K562 (cell line): ENCODE measurements around the gene NAPB. TPM values are rescaled to one million over a fixed set of nuclear protein-coding genes. Genes with fewer than 3 reads are reported as not detected.

Experiments used
- BRF1 ChIP-seq: IDR thresholded peaks from 3 replicates; pipeline ENCODE4 v1.6.1; 2011; ENCODE audit warnings: borderline replicate concordance, mild to moderate bottlenecking; ENCODE audit not compliant: insufficient read length; ENCODE audit errors: extremely low read depth
- ELF1 ChIP-seq: fragments of 200-800 bp; sonication (Bioruptor generic); IDR thresholded peaks from 2 replicates; pipeline ENCODE4 v1.6.1; 2016; ENCODE audit warnings: missing genetic modification characterization, missing compliant biosample characterization
- EWSR1 ChIP-seq: fragments of 450-650 bp; IDR thresholded peaks from 2 replicates; pipeline ENCODE4 v1.6.1; 2018; ENCODE audit warnings: borderline replicate concordance, mild to moderate bottlenecking, low read depth, moderate library complexity; ENCODE audit not compliant: partially characterized antibody
- GTF2E2 ChIP-seq: fragments of 200-800 bp; sonication (Bioruptor generic); IDR thresholded peaks from 2 replicates; pipeline ENCODE4 v1.6.1; 2016; ENCODE audit warnings: missing genetic modification characterization, missing compliant biosample characterization
- HLTF ChIP-seq: fragments of 450-650 bp; IDR thresholded peaks from 2 replicates; pipeline ENCODE4 v1.6.1; 2016
- MIER1 ChIP-seq: fragments of 450-650 bp; IDR thresholded peaks from 2 replicates; pipeline ENCODE4 v1.6.1; 2016; ENCODE audit warnings: antibody characterized with exemption, mild to moderate bottlenecking, low read depth
- SOX6 ChIP-seq: fragments of 450-650 bp; IDR thresholded peaks from 2 replicates; pipeline ENCODE4 v1.6.1; 2014; ENCODE audit warnings: mild to moderate bottlenecking
- ZBTB17 ChIP-seq: fragments of 450-650 bp; formaldehyde crosslinking; IDR thresholded peaks from 2 replicates; pipeline ENCODE4 v1.4.0; 2020; ENCODE audit warnings: mild to moderate bottlenecking
- ZNF583 ChIP-seq: fragments of 250-450 bp; sonication (Bioruptor Pico); IDR thresholded peaks from 2 replicates; pipeline ENCODE4 v1.4.0; 2020
- polyA plus RNA-seq, 8 experiments: library from polyadenylated mRNA; depleted of rRNA in 4 of 8; stranded (reverse) in 5 of 8; unstranded in 3 of 8; fragments of >200 nt; fragmentation: Nextera tagmentation in 2 of 8; fragmentation: Illumina TruSeq in 1 of 8; extraction: Ambion mirVana in 2 of 8; extraction: Trizol in 1 of 8; gene quantifications; 2 replicates each; pipeline versions ENCODE4 v1.2.1 to v1.2.3, GENCODE V29; 2011 to 2014; ENCODE audit warnings: inconsistent platforms in 1 of 8, missing spikeins in 1 of 8
- total RNA-seq, 7 experiments: library from RNA; depleted of rRNA in 6 of 7; stranded (reverse); fragments of >200 nt in 6 of 7; fragmentation: Illumina TruSeq in 2 of 7; extraction: Trizol in 2 of 7; gene quantifications; 2 replicates each; pipeline versions ENCODE4 v1.2.1 to v1.2.3, GENCODE V29; 2011 to 2021; ENCODE audit warnings: low replicate concordance in 1 of 7
- TF ChIP-seq, protein P1 (sequence below), 2 experiments: fragments of 450-650 bp; formaldehyde crosslinking in 1 of 2; IDR thresholded peaks; 2 replicates each; pipeline versions ENCODE4 v1.4.0 to v1.6.1; 2014 to 2020; ENCODE audit warnings: mild to moderate bottlenecking in 2 of 2, borderline replicate concordance in 1 of 2, low read depth in 1 of 2
- TF ChIP-seq, protein P2 (sequence below), 2 experiments: fragments of 450-650 bp in 1 of 2; sonication (generic) in 1 of 2; formaldehyde crosslinking in 1 of 2; IDR thresholded peaks in 1 of 2; conservative IDR thresholded peaks in 1 of 2; 2 replicates each; pipeline versions ENCODE4 v1.6.1 to v1.8.1; 2016 to 2023; ENCODE audit warnings: mild to moderate bottlenecking in 2 of 2, moderate library complexity in 2 of 2, inconsistent platforms in 1 of 2, missing genetic modification reagents in 1 of 2
- TF ChIP-seq, protein P3 (sequence below): fragments of 200-800 bp; sonication (Bioruptor generic); IDR thresholded peaks from 2 replicates; pipeline ENCODE4 v1.6.1; 2017; ENCODE audit warnings: missing genetic modification characterization, missing compliant biosample characterization
- TF ChIP-seq, protein P4 (sequence below): fragments of 450-650 bp; IDR thresholded peaks from one replicate; pipeline ENCODE4 v1.6.1; 2018; ENCODE audit warnings: mild to moderate bottlenecking, moderate library complexity; ENCODE audit not compliant: partially characterized antibody

The NAPB gene
- total and polyA plus RNA-seq, 9 of the 15 experiments (the other 6 are each of a cell fraction or from before 2014, with no cell fraction given): 1.4 to 7.7 (median 5.2) TPM

DNA sequence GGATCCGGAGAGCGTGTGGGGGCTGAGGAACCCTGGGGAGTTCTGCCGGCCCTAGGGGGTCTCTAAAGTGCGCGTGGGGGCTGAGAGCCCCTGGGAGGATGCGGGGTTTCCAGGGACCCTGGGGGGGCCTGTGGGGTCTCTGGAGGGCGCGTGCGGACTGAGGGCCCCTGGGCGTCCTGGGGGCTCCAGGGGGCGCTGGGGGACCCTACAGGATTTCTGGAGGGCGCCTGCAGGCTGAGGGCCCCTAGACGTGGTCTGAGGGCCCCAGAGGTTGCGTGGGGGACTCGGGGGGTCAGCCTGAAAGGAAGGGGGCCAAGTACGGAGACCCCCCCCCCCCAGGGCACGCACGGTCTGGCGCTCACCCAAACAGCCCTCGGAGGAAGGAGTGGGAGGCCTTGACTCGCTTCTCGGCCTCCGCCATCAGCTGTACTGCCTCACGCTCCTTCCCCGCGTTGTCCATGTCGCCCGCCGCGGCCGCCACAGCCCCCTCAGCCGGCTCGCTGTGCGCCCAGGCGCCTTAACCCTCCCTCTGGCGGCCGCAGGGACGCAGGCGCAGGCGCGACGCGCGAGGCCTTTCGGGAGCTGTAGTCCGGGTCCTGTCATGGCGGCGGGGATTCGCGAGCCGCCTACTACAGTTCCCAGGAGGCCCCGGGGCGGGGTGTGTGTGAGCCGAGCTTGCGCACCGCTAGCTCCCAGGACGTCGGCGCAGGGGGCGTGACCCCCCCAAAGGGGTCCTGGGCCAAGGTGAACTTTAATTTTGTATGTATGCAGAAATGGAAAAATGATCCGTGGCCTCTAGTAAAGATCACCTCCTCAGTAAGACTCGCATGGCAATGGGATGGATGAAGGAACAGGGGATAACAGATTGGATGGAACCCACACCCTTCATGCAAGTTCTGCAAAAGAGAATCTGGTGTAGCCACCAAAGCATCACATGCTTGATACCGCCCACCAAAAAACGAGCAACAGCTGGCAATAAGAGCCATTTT is at the start of gene NAPB (continued):
- TF ChIP-seq, protein P1, sequence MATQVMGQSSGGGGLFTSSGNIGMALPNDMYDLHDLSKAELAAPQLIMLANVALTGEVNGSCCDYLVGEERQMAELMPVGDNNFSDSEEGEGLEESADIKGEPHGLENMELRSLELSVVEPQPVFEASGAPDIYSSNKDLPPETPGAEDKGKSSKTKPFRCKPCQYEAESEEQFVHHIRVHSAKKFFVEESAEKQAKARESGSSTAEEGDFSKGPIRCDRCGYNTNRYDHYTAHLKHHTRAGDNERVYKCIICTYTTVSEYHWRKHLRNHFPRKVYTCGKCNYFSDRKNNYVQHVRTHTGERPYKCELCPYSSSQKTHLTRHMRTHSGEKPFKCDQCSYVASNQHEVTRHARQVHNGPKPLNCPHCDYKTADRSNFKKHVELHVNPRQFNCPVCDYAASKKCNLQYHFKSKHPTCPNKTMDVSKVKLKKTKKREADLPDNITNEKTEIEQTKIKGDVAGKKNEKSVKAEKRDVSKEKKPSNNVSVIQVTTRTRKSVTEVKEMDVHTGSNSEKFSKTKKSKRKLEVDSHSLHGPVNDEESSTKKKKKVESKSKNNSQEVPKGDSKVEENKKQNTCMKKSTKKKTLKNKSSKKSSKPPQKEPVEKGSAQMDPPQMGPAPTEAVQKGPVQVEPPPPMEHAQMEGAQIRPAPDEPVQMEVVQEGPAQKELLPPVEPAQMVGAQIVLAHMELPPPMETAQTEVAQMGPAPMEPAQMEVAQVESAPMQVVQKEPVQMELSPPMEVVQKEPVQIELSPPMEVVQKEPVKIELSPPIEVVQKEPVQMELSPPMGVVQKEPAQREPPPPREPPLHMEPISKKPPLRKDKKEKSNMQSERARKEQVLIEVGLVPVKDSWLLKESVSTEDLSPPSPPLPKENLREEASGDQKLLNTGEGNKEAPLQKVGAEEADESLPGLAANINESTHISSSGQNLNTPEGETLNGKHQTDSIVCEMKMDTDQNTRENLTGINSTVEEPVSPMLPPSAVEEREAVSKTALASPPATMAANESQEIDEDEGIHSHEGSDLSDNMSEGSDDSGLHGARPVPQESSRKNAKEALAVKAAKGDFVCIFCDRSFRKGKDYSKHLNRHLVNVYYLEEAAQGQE (IDR thresholded peaks at IDR 0.05; ENCODE audit: borderline replicate concordance): no peak
- TF ChIP-seq, protein P1 (CRISPR knock-in tag; IDR thresholded peaks at IDR 0.05; ENCODE audit: low read depth): no peak
- TF ChIP-seq SOX6 (no peak), EWSR1 (no peak), BRF1 (no peak), ZBTB17 (CRISPR knock-in tag) (no peak), HLTF (no peak), GTF2E2 (no peak), ELF1 (tag) (no peak), ZNF583 (CRISPR knock-in tag) (no peak), MIER1 (no peak)
- TF ChIP-seq, protein P2, sequence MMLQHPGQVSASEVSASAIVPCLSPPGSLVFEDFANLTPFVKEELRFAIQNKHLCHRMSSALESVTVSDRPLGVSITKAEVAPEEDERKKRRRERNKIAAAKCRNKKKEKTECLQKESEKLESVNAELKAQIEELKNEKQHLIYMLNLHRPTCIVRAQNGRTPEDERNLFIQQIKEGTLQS (IDR thresholded peaks at IDR 0.05): no peak
- TF ChIP-seq, protein P2 (CRISPR knock-in tag; conservative IDR thresholded peaks at IDR 0.05): no peak
- TF ChIP-seq, protein P3, sequence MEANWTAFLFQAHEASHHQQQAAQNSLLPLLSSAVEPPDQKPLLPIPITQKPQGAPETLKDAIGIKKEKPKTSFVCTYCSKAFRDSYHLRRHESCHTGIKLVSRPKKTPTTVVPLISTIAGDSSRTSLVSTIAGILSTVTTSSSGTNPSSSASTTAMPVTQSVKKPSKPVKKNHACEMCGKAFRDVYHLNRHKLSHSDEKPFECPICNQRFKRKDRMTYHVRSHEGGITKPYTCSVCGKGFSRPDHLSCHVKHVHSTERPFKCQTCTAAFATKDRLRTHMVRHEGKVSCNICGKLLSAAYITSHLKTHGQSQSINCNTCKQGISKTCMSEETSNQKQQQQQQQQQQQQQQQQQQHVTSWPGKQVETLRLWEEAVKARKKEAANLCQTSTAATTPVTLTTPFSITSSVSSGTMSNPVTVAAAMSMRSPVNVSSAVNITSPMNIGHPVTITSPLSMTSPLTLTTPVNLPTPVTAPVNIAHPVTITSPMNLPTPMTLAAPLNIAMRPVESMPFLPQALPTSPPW (CRISPR knock-in tag): peak; percentile 81
- TF ChIP-seq, protein P4, sequence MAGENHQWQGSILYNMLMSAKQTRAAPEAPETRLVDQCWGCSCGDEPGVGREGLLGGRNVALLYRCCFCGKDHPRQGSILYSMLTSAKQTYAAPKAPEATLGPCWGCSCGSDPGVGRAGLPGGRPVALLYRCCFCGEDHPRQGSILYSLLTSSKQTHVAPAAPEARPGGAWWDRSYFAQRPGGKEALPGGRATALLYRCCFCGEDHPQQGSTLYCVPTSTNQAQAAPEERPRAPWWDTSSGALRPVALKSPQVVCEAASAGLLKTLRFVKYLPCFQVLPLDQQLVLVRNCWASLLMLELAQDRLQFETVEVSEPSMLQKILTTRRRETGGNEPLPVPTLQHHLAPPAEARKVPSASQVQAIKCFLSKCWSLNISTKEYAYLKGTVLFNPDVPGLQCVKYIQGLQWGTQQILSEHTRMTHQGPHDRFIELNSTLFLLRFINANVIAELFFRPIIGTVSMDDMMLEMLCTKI: no peak
